Stimulated activated CD8-positive, alpha-beta memory T cell treated with anti-CD3 and anti-CD28 coated beads, Interleukin-2, amount 100 ng/mL, for 1 hour (primary cell): ENCODE measurements around the gene SLC39A11.
"Not testable (repeated sequence)": the region's sequence is repeated elsewhere in the genome, so short reads cannot be mapped to it uniquely, and the experiment has no call there.

ENCODE experiments used
- DNase-seq, 2 donors: peaks; one replicate each; pipeline ENCODE4 v3.0.0-alpha.2; 2020; ENCODE audit warnings: low read depth in 2 of 2

The SLC39A11 gene

DNA sequence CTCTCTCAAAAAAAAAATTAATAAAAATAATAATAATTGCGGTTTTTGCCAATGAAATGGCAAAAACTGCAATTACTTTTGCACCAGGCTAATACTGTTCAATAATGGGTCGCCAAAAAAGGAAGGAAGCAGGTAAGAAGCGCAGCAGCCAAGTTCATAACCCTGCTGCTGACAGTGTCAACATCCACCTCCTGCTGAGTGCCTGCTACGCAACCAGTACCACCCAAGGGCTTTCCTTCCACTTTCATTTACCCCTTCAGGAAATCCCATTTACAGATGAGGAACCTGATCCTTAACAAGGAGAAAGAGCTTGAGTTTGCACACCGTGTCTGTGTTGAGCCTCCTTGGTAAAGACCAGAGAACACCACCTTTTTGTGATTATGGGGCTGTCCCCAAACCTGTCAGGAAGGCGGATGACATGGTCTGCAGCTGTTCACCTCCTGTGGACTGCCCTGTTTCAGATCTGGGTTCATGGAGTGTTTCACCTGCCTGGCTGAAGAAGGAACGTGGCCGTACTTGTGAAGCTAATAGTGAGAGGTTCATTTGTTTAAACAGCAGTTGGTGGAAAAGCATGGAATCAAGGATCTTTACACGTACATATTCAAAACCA, 378.0 kb downstream of the SLC39A11 start:
- DNase-seq = no peak

DNA sequence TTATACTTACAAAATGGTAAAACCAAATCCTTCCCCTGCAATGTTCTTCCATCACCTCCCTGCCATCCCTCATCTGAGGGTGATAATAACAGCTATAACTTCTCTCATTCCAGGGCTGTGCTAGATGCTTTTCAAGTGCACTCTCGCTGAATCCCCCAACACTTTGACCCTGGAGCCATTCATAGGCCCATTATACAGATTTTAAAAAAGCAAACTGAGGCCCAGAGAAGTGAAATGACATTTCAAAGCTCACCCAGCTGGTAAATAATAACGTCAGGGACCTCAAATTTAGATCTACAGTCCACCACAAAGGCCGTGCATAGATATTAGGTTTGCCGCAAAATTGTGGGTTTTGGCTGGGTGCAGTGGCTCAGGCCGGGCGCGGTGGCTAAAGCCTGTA, 378.8 kb downstream of the SLC39A11 start:
- no peak for DNase-seq

DNA sequence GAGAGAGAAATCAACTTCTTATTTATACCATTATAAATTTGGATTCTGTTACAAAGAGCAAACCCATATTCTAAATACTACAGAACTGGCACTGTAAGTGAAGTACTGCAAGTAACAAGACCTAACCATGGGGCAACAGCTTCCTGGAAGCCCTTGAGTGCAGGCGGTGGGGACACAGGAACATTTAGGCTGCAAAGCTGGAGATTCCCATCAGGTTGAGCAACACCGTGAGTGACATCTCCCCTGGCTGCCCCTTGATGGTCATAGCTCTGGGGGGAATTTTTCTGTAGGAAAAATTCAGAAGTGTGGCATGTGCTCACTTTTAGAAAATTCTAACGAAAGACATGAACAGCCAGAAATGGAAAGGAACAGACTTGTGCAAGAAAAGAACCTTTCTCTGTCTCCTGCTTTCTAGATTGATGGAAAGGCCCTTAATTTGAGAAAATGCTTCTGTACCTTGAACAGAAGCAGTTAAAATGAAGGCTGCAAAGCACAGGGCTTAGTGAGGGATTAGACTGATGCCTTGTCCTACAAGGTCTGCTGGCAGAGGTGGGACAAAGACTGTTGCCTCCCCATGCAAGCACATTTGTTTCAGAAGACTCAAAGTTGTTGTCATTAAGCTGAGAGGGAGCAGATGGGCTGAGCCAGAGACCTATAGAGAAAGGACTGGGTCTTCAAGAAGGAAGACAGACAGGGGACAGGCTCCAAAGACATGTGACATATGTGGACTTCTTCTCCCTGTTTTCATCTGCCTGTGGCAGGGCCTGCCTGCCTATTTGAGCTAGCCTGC, 380.8 kb downstream of the SLC39A11 start:
- no peak for DNase-seq

DNA sequence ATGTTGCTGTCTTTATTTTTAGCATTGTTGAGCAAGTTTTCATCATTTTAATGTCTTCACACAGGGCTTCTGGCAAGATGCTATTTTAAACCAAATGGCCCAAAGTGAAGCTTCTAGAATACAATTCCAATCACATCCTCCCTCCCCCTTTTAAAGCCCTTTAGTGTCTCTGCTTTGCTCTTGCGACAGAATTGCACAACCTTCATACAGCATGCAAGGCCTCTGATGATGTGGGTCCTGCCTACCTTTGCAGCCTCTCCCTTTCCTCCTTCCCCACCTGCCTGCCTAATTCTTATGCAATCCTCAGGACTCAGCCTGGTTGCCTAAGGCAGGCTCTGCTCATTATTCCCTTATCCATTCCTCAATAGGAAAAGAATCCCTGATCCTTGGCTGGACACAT, 381.7 kb downstream of the SLC39A11 start:
- DNase-seq = no peak

DNA sequence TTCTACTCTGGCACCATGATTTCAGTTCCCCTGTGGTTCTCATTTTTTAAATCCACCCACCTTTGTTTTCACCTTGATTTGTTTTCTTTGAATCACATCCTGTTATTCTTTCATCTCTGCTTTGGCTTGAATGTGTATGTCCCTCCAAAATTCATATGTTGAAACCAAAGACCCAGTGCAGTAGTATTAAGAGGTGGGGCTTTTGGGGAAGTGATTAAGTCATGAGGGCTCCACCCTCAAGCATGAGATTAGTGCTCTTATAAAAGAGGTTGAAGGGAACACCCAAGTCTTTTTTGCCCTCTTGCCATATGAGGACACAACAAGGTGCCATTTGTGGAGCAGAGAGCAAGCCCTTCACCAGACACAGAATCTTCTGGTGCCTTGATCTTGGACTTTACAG, 382.3 kb downstream of the SLC39A11 start:
- DNase-seq = no peak

DNA sequence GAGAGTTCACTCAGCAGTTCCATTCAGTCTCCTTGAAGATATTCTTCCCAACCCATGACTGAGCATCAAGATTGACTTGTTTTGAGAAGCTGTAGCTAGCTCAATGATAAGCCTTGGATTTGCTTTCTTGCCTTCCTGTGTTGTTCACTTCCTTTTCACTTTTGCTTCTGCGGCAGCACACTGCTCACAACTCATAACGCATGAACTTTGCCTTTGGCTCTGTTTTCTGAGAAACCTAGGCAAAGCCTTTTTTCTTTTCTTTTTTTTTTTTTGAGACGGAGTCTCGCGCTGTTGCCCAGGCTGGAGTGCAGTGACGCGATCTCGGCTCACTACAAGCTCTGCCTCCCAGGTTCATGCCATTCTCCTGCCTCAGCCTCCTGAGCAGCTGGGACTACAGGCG, 383.8 kb downstream of the SLC39A11 start:
- DNase-seq = not testable (repeated sequence)

DNA sequence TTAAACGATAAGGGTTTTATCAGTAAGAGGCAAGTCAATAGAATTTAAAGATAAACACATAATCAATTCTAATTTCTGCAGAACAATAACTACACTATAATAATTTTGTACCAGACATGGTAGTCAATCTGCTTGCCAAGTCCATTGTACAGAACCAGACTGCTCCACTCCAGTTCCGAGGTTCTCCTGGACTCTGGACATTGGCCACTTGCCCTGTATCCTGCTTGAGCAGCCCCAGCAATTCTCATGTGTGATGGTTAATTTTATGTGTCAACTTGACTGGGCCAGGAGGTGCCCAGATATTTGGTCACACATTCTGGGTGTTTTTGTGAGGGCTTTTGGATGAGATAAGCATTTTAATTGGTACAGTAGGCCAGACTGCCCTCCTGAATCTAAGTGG, 384.6 kb downstream of the SLC39A11 start:
- DNase-seq = no peak

DNA sequence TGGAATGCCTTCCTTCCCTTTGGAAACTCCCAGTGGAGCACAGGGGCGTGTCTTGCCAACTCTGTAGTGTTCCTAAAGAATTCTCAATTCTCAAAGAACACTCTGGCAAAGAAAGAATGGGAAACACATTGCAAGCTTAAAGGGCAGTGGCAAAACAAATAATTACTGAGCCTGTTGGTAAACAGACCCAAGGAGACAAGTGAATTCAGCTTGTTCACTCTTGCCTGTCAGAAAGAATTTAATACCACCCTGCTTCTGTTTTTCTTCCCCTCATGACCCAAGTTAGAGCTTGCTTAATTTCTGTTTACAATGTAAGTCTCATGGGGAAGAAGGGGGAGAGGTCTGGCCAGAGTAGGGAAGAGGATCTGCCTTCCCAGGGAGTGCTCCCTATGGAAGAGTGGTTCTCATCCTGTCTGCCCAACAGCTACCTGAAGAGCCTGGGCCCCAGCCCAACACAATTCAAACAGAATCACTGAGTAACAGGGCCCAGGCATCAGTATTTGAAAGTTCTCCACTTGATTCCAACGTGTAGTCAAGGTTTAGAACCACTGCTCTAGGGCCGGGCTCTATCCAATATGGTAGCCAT, 386.0 kb downstream of the SLC39A11 start:
- DNase-seq = no peak

DNA sequence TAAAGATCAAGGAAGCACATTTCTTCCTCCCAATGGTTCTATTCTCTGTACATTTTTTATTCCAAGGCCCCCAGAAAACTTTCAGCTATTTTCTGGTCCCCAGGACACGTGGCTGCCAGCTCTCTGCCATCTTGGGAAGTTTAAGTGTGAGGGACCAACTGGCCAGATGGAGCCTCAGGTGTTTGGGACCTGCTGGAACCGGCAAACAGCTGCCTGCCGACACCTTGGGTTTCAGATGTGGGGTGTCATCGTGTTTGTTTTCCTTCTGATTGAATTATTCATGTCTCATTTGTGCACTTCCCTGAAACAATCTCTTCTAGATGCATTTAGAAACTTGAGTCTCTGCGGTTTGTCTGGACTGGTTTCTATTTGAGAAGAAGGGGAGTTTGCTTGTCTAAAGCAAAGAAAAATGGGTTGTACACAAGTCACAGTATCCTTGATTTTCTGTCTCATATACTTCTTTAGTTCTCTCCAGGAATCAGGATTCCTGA, 386.5 kb downstream of the SLC39A11 start:
- DNase-seq = no peak

DNA sequence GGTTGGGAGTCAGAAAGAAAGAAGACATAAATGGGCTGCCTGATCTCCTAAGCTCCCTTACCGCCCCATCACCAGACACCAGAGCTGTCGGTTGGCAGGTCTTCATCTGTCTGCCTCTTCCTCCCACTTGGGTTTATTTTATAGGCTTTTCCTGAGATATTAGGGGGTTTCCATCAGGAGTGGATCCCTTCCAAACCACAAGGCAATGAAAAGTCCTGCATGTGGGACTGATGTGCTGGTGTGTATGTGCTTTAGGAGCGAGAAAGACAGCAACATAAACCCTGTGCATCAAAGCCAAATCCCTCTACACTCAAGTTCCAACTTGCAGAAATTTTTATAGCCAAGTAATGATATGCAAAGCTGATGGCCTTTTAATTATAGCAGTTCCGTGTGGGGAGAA, 389.5 kb downstream of the SLC39A11 start:
- DNase-seq = no peak

DNA sequence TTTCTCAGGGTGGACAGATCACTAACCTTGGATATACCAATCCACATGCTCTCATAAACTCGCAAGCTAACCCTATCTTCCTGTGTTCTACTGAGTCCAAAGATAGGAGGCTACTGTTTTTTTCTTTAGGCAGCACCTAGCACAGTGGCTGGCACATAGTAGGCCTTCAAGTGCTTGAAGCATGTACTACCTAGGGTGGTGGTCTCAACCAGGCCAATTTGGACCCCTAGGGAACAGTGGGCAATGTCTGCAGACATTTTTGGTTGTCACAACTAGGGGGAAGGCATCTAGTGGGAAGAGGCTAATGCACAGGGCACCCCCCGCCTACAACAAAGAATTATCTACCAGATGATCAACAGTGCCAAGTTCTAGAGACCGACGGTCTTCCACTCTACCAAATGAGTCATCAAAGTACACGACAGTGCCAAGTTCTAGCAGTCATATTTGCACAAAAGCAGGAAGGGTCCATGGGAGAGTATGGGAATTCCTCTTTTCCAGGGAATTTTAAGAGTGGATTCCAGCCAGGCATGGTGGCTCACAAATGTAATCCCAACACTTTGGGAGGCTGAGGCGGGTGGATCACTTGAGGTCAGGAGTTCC, 390.3 kb downstream of the SLC39A11 start:
- DNase-seq = no peak

DNA sequence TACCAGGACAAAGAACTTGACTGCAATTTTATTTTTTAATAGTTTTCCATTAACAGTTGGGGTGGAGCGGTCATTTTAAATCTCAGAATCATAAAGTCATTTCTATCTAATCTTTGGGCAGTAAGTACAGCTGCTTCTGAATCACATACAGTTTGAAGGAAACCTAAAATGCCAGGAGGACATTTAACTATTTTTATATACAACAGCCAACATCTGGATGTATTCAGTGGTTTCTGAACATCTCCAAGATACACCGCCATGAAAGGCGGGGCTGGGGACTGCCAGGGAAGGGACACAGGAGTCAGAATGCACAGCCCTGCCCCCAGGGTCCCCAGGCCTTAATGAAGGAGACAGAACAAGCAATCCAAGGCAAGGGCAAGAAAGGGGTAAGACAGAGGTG, 392.3 kb downstream of the SLC39A11 start:
- no peak for DNase-seq

DNA sequence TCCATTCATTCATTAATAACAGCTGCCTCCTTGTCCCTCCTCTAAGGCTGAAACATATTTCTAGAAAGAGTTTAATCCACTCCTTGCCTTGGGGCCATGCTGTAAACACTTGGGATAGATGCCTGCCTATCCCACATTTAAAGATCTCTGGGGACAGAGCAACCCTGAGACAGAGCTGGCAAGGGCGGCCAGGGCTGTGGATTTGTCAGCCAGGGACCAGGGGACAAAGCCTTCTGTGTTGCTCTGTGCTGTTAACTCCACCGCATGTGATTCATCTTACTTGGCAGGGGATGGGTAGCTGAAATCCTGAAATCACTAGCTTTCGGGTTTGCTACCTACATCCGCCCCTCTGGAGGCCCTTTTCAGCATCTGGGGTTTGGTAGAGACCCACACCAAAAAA, 392.9 kb downstream of the SLC39A11 start:
- DNase-seq = no peak

DNA sequence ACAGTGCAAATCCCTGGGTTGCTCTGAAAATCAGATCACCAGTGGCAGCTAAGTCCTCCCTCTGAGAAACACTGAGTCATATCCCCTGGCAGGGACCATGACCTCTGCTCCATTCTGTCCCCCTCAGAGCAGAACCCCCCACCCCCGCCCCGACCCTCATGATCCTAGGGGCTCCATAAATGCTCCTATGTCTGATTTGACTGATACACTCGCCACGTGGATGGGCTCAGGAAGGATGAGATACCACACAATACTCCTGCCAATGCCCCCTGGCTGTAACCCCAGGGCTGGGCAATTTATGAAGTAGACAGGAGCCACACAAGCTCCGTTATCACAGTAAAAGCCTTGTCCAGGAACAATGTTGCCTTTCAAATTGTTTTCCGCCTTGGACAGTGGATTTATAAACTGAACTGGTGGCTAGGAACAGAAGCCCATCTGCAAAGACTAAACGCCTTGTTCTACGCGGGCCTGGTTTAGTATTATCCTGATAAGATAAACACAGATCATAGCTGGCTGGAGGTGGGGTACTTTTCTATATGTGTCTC, 394.8 kb downstream of the SLC39A11 start:
- no peak for DNase-seq

DNA sequence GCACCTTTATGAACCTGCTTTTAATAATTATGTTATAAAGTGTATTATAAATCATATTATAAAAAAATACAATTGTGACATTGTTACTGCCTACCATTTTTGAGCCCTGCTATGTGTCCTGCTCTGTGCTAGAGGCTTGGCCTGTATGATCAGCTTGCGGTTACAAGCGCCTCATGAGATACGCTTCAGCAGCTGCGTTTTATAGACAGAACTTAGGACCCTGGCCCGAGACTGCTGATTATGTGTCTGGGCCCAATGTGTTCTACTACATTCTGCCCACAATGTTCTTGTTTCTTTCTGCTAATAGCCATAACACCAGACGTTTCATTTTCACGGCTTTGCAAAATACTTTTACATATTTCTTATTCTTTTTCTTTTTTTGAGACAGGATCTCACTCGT, 395.8 kb downstream of the SLC39A11 start:
- no peak for DNase-seq

DNA sequence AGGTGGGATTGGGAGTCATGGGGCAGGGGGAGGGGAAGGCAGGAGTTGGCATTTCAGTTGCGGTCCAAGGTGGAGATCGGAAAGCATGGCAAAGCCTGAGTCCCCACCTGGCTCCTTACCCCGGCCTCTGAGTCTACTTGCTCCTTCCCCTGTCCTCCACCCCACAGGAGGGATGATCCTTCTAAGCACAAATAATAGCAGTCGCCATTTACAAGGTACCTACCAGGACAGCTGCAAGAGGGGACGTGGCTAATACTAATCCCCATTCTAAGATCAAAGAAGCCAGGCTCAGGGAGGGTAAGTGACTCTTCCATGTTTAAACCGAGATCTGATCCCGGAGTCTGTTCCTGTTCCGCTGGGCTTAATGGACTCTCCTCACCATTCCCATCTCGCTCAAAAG, 396.3 kb downstream of the SLC39A11 start:
- no peak for DNase-seq

DNA sequence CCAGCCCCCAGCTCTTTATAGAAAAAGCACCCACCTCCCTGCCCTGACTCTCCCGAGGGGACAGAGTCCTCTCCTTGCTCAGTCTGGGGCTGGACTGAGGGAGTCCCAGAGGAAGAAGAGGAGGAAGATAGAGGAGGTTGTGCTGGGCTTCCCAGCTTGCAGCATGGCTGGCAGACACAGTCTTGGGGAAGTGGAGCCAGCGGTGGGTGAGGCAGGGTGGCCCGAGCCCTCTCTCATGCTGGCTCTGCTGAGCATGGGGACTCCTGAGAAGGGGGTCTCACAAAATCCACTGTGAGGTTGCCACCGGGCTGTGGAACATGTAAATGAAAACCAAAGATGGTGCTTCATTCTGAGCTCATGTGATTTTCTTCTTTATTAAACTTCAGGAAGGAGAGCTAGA, 398.5 kb downstream of the SLC39A11 start:
- DNase-seq = no peak

DNA sequence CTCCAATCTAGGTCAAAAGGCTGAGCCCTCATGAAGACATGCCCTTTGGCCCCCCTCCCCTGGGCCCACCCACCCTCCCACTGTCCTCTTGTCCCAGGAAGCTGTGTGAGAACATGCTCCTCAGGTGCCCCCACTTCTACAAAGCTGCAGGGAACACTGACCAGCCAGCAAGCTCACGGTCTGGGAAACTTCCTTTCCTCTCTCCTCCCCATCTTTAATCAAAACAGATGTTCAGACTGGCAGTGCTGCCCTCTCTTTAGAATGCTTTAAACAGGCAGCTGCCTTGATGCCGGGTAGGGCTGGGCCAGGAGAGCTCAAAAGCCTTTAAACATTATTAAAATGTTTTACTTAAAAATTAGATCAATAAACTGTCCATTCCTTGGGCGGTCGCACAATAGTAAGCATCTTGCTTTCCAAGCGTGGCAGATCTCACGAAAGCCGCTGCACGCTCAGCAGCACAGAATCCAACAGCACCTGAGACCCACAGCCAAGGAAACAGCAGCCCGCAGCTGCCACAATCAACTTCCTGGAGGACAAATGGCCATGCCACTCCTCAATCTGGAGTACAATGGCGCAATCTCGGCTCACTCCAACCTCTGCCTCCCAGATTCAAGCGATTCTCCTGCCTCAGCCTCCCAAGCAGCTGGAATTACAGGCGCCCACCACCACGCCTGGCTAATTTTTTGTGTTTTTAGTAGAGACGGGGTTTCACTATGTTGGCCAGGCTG, 399.2 kb downstream of the SLC39A11 start:
- no peak for DNase-seq

DNA sequence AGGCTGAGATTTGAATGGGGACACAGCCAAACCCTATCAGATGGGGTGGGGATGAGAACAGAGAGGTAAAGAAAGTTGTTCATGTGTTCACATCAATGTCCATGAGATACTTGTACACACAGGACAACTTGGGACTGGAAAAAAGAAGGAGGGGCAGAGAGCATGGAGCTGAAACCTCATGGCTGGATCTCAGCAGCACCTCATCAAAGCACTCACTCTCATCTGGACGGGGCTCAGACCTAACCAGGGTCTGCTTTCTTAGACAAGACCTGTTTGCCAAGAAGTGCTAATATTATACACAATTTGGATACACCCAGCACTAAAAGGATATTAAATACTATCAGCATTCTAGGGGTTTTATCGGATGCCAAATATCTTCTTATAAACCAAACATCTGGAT, 399.8 kb downstream of the SLC39A11 start:
- no peak for DNase-seq

DNA sequence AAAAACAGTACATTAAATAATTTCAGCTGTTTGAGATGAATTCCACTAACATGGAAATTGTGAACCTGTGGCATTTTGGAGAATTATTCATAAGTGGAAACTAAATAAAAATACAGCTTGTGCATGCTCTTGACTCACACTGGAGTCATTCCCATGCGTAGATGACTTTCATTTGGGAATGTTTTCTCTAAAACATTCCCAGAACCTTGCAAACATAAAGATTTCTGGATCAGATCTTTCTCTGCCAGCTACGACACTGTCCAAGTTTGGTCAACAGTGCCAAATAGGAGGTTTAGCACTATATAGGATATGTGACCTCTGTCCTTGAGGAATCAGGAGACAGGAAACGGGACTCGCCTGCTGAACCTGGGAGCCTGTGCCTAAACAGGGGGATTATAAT, 400.9 kb downstream of the SLC39A11 start:
- no peak for DNase-seq

DNA sequence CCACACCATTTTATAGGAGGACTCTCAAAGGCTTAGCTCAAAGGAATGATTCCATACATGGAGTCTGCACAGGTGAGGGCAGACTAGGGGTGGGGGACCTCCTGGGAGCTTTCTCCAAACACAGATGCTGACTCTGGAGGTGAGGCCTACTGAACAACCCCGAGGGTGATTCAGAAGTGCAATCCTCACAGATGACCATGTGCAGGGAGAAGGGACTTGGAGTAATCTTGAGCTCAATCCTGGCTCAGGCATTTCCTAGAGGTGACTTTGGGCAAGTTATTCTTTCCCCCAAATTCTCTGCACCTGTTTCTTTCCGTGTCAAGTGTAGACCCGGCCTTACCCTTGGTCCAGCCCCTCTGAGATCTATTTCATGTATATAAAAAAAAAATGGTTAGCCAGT, 401.5 kb downstream of the SLC39A11 start:
- no peak for DNase-seq

DNA sequence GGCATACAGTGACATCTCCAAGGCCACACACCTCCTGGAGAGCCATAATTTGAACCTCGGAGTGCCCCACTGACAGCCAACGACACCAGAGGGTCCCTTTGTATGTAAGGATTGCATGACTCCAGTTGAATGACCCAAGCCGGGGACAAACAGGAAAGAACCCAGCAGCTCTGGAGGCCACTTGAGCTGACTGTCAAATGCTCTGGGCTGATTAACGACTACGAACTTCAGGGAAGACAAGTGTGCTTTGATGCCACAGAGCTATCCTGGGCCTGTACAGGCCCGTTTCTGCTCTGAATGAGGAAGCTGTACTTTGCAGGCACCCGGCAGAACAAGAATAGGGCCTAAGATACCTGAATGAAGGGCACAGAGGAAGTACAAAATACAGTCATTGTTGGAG, 404.6 kb downstream of the SLC39A11 start:
- no peak for DNase-seq
